ENCODE data around the gene TMEM150B. TPM values are rescaled to one million over a fixed set of nuclear protein-coding genes. Genes with fewer than 3 reads are reported as not detected.

Gene TMEM150B
- total RNA-seq, 3 donors from 2014 or later (not counting 1 experiment from before 2014, with no cell fraction given), result 0.87 to 2.1 TPM; not detected in 1

DNA sequence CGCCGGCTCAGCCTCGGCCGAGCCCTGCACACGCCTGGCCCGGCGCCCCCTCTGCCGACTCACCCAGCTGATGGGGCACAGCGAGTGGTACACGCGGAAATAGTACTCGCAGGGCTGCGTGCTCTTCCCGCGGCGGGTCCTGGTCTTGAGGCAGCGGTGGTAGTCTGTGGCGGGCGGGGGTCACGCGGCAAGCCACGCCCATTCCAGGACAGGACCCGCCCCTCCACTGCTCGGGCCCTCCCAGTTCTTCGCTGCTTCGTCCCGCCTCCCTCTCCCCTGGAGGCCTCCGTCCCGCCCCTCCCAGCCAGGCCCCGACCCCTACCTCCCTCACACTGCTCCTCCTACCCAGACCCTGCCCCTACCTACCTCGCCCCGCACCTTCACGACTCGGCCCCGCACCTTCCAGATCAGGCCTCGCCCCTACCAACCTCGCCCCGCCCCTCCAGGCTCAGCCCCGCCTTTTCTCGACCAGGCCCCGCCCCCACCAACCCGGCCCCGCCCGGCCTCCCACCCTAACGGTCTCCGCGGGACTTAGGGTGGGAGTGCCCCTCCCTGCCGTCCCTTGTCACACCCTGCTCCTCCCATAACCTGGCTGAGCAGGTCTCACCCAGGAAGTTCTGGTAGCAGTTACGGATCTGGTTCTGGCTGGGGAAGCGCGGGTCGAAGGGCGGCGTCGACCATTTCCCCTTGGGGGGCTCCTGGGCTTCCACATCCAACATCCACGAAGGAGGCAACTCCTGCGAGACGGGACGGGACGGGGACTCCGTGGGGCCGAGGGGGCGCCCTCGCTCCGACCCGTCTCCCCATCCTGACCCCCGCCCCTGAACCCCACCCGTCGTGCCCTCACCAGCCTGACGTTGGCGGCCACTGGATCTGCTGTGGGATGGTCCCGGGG, 28.9 kb upstream of the TMEM150B start:
- Mint-ChIP-seq H3K4me1 (peaks cover 4 to 31% of the 10 kb centered on the region in 2 donors), H3K4me3 (peak overlapping the region; percentile 86), H3K36me3 (no peaks in the 10 kb centered on the region), H3K27ac (peak overlapping the region in 1 of 2 donors; percentile 77), H3K27me3 (ENCODE audit: low read depth in 2 of 2) (peaks cover 32 to 40% of the 10 kb centered on the region in 2 donors), H3K9me3 (no peaks in the 10 kb centered on the region)
- no peak overlapping the region for H3K27ac ChIP-seq (ENCODE audit: low read length)
- intact Hi-C loops (cut with micrococcal nuclease), result no loop called here
- 2% methylated on average over 72 of the region's 72 CpGs for WGBS (ENCODE audit: insufficient coverage)
- H3K36me3 ChIP-seq (ENCODE audit: control insufficient read depth, insufficient read depth, low read length), result no peaks in the 10 kb centered on the region
- H3K4me1 ChIP-seq (ENCODE audit: control insufficient read depth, insufficient read depth, low read length), result peaks cover 21% of the 10 kb centered on the region
- no peaks in the 10 kb centered on the region for H3K9me3 ChIP-seq (ENCODE audit: control insufficient read depth, insufficient read depth, low read length)
- ATAC-seq, result peak; percentile 79 to 91 (median 89)
- H3K4me3 ChIP-seq (ENCODE audit: low read length), result peak overlapping the region; percentile 29
- H3K27me3 ChIP-seq (ENCODE audit: control insufficient read depth, insufficient read depth, low read length), result peaks cover 28% of the 10 kb centered on the region
- peak; percentile 67 to 82 for DNase-seq
- TF ChIP-seq, protein P1, sequence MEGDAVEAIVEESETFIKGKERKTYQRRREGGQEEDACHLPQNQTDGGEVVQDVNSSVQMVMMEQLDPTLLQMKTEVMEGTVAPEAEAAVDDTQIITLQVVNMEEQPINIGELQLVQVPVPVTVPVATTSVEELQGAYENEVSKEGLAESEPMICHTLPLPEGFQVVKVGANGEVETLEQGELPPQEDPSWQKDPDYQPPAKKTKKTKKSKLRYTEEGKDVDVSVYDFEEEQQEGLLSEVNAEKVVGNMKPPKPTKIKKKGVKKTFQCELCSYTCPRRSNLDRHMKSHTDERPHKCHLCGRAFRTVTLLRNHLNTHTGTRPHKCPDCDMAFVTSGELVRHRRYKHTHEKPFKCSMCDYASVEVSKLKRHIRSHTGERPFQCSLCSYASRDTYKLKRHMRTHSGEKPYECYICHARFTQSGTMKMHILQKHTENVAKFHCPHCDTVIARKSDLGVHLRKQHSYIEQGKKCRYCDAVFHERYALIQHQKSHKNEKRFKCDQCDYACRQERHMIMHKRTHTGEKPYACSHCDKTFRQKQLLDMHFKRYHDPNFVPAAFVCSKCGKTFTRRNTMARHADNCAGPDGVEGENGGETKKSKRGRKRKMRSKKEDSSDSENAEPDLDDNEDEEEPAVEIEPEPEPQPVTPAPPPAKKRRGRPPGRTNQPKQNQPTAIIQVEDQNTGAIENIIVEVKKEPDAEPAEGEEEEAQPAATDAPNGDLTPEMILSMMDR (IDR thresholded peaks at IDR 0.05), result no peak

GRCh38 chr19:55353356-55353802, 28.2 kb upstream of the TMEM150B start:
- WGBS (ENCODE audit: insufficient coverage), result 3% methylated on average over 23 of the region's 24 CpGs
- Mint-ChIP-seq H3K27ac (peak overlapping the region in 1 of 2 donors; percentile 77), H3K36me3 (no peaks in the 10 kb centered on the region), H3K4me1 (peaks cover 4 to 31% of the 10 kb centered on the region in 2 donors), H3K9me3 (no peaks in the 10 kb centered on the region), H3K27me3 (ENCODE audit: low read depth in 2 of 2) (peaks cover 32 to 40% of the 10 kb centered on the region in 2 donors), H3K4me3 (peak overlapping the region; percentile 86)
- DNase-seq (peak in 1 of 2 donors; percentile 33), ATAC-seq (peak in 2 of 3 donors; percentile 2)
- peaks cover 28% of the 10 kb centered on the region for H3K27me3 ChIP-seq (ENCODE audit: control insufficient read depth, insufficient read depth, low read length)
- peaks cover 21% of the 10 kb centered on the region for H3K4me1 ChIP-seq (ENCODE audit: control insufficient read depth, insufficient read depth, low read length)
- TF ChIP-seq, protein P1 (IDR thresholded peaks at IDR 0.05), result no peak
- no peak overlapping the region for H3K27ac ChIP-seq (ENCODE audit: low read length)
- no peaks in the 10 kb centered on the region for H3K36me3 ChIP-seq (ENCODE audit: control insufficient read depth, insufficient read depth, low read length)
- H3K9me3 ChIP-seq (ENCODE audit: control insufficient read depth, insufficient read depth, low read length), result no peaks in the 10 kb centered on the region
- peak overlapping the region; percentile 29 for H3K4me3 ChIP-seq (ENCODE audit: low read length)
- intact Hi-C loops (cut with micrococcal nuclease), result no loop called here

DNA sequence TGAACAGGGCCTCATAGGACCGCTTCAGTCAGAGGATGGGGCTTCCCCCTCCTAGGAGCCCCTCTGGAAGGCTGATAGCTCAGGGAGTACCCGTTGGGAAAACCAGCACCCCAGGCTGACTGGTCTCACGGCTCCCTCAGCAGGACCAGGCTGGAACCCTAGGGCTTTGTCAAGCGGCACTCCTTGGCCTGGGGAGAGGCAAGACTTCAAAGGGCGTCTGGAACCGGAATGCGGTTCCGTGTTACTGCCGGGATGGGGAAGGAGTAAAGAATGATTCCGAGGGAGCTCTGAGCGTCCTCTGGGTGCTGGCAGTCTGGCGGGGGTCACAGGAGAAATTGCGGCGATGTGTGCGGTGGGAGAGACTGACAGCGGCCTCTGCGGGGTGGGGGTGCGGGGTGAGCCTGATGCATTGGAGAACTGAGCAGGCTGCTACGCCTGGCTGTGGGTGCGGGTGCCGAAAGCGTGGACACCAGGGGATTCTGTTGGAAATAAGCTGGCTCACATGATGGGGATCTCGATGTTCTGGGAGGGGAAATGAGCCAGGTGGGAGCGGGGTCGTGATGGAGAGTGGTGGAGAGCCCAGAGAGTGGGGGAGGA, 27.5 kb upstream of the TMEM150B start:
- H3K36me3 Mint-ChIP-seq, result no peaks in the 10 kb centered on the region
- peak overlapping the region in 1 of 2 donors; percentile 77 for H3K27ac Mint-ChIP-seq
- TF ChIP-seq, protein P1 (IDR thresholded peaks at IDR 0.05), result no peak
- peaks cover 4 to 31% of the 10 kb centered on the region in 2 donors for H3K4me1 Mint-ChIP-seq
- DNase-seq, result no peak
- Histone ChIP-seq H3K27me3 (ENCODE audit: control insufficient read depth, insufficient read depth, low read length) (peaks cover 28% of the 10 kb centered on the region), H3K27ac (ENCODE audit: low read length) (no peak overlapping the region), H3K4me1 (ENCODE audit: control insufficient read depth, insufficient read depth, low read length) (peaks cover 21% of the 10 kb centered on the region), H3K4me3 (ENCODE audit: low read length) (no peak overlapping the region), H3K36me3 (ENCODE audit: control insufficient read depth, insufficient read depth, low read length) (no peaks in the 10 kb centered on the region), H3K9me3 (ENCODE audit: control insufficient read depth, insufficient read depth, low read length) (no peaks in the 10 kb centered on the region)
- H3K9me3 Mint-ChIP-seq, result no peaks in the 10 kb centered on the region
- peak overlapping the region; percentile 60 for H3K4me3 Mint-ChIP-seq
- intact Hi-C loops (cut with micrococcal nuclease), result no loop called here
- H3K27me3 Mint-ChIP-seq (ENCODE audit: low read depth in 2 of 2), result peaks cover 31 to 37% of the 10 kb centered on the region in 2 donors
- ATAC-seq, result no peak
- WGBS (ENCODE audit: insufficient coverage), result 75% methylated on average over 25 of the region's 25 CpGs

Measured in natural killer cell (primary cell).